K562 (cell line): Measurements from ENCODE around the gene ZCCHC14. TPM values are rescaled to one million over a fixed set of nuclear protein-coding genes. Genes with fewer than 3 reads are reported as not detected.

ENCODE experiments used
- BRD9 ChIP-seq: fragments of 450-650 bp; IDR thresholded peaks from 2 replicates; pipeline ENCODE4 v1.6.1; 2018; ENCODE audit warnings: low read depth; ENCODE audit not compliant: partially characterized antibody
- EP400 ChIP-seq: fragments of 450-650 bp; IDR thresholded peaks from 2 replicates; pipeline ENCODE4 v1.6.1; 2017; ENCODE audit warnings: antibody characterized with exemption, mild to moderate bottlenecking, moderate library complexity
- GTF3C2 ChIP-seq: IDR thresholded peaks from 3 replicates; pipeline ENCODE4 v1.6.1; 2011; ENCODE audit warnings: borderline replicate concordance, mild to moderate bottlenecking, moderate library complexity; ENCODE audit not compliant: insufficient read length; ENCODE audit errors: extremely low read depth
- HNRNPLL ChIP-seq: fragments of 200-400 bp; formaldehyde crosslinking; IDR thresholded peaks from 2 replicates; pipeline ENCODE4 v1.6.1; 2017; ENCODE audit warnings: low read length, low read depth, mild to moderate bottlenecking; ENCODE audit not compliant: poor library complexity, severe bottlenecking
- JUNB ChIP-seq: fragments of 450-650 bp; formaldehyde crosslinking; conservative IDR thresholded peaks from 2 replicates; pipeline ENCODE4 v1.4.0; 2020; ENCODE audit warnings: mild to moderate bottlenecking
- POLR3A ChIP-seq: IDR thresholded peaks from 2 replicates; pipeline ENCODE4 v1.6.1; 2011; ENCODE audit warnings: borderline replicate concordance, mild to moderate bottlenecking, moderate library complexity; ENCODE audit not compliant: insufficient read length, insufficient read depth; ENCODE audit errors: extremely low read depth
- ZKSCAN8 ChIP-seq: fragments of 200-800 bp; sonication (Bioruptor generic); IDR thresholded peaks from 2 replicates; pipeline ENCODE4 v1.6.1; 2016; ENCODE audit warnings: missing genetic modification characterization, missing compliant biosample characterization
- ZNF124 ChIP-seq: sonication (generic); formaldehyde crosslinking; IDR thresholded peaks from 2 replicates; pipeline ENCODE4 v1.8.1; 2022; ENCODE audit warnings: missing genetic modification reagents
- ZNF584 ChIP-seq: fragments of 200-800 bp; sonication (Bioruptor generic); IDR thresholded peaks from 2 replicates; pipeline ENCODE4 v1.6.1; 2016; ENCODE audit warnings: low read depth, mild to moderate bottlenecking, missing genetic modification characterization, missing compliant biosample characterization
- polyA plus RNA-seq, 8 experiments: library from polyadenylated mRNA; depleted of rRNA in 4 of 8; stranded (reverse) in 5 of 8; unstranded in 3 of 8; fragments of >200 nt; fragmentation: Nextera tagmentation in 2 of 8; fragmentation: Illumina TruSeq in 1 of 8; extraction: Ambion mirVana in 2 of 8; extraction: Trizol in 1 of 8; gene quantifications; 2 replicates each; pipeline versions ENCODE4 v1.2.1 to v1.2.3, GENCODE V29; 2011 to 2014; ENCODE audit warnings: inconsistent platforms in 1 of 8, missing spikeins in 1 of 8
- total RNA-seq, 7 experiments: library from RNA; depleted of rRNA in 6 of 7; stranded (reverse); fragments of >200 nt in 6 of 7; fragmentation: Illumina TruSeq in 2 of 7; extraction: Trizol in 2 of 7; gene quantifications; 2 replicates each; pipeline versions ENCODE4 v1.2.1 to v1.2.3, GENCODE V29; 2011 to 2021; ENCODE audit warnings: low replicate concordance in 1 of 7
- TF ChIP-seq, protein P1 (sequence below), 2 experiments: IDR thresholded peaks; 2 replicates each; pipeline ENCODE4 v1.6.1; 2012; ENCODE audit warnings: improper control_type of control experiment in 2 of 2, low read depth in 2 of 2, low read length in 2 of 2, borderline replicate concordance in 1 of 2

The ZCCHC14 gene
- total and polyA plus RNA-seq, 9 of the 15 experiments (the other 6 are each of a cell fraction or from before 2014, with no cell fraction given): 1.5 to 12.4 (median 2.9) TPM

DNA sequence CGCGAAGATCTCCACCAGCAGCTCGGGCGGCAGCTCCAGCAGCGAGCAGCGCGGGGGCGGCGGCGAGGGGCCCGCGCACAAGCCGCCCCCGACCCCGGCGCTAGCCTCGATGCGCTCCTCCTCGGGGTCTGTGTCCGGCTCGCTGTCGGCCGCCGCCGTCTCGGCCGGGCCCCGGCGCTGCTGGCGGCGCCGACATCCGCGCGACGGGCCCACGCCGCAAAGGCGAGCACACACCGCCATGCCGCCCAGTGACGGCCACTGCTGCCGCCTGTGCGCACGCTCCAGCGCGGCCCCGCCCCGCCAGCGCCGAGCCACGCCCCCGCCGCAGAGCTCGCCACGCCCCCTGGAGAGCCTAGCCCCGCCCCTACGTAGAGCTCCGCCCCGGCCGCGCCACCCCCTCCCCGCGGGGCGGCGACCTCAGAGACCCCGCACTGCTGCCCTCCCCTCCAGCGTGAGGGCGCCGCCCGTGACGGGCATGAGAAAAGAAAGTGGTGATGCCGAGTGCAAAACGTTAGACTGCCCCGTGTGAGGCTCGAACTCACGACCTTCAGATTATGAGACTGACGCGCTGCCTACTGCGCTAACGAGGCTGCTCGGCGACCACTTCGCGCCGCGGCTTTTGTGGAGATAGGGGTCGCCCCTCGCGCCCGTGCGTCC is 109.2 kb downstream of the ZCCHC14 start, which contains the start of gene FBXO31 (continued):
- TF ChIP-seq ZNF584 (no peak), ZNF124 (CRISPR knock-in tag) (no peak), BRD9 (peak; percentile 67), ZKSCAN8 (no peak), GTF3C2 (peak; percentile 88), POLR3A (peak; percentile 90), JUNB (CRISPR knock-in tag) (no peak), HNRNPLL (peak; percentile 61), EP400 (peak; percentile 12; the same call in 1 of the 2 replicates)
- TF ChIP-seq, protein P1, sequence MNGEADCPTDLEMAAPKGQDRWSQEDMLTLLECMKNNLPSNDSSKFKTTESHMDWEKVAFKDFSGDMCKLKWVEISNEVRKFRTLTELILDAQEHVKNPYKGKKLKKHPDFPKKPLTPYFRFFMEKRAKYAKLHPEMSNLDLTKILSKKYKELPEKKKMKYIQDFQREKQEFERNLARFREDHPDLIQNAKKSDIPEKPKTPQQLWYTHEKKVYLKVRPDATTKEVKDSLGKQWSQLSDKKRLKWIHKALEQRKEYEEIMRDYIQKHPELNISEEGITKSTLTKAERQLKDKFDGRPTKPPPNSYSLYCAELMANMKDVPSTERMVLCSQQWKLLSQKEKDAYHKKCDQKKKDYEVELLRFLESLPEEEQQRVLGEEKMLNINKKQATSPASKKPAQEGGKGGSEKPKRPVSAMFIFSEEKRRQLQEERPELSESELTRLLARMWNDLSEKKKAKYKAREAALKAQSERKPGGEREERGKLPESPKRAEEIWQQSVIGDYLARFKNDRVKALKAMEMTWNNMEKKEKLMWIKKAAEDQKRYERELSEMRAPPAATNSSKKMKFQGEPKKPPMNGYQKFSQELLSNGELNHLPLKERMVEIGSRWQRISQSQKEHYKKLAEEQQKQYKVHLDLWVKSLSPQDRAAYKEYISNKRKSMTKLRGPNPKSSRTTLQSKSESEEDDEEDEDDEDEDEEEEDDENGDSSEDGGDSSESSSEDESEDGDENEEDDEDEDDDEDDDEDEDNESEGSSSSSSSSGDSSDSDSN (IDR thresholded peaks at IDR 0.05; ENCODE audit: borderline replicate concordance in 1 of 2, low read depth in 2 of 2, low read length in 2 of 2): peak in 1 of 2 experiments; percentile 40; a peak in 1 of 4 replicates
